ENCODE results near the gene MSL1.

DNA sequence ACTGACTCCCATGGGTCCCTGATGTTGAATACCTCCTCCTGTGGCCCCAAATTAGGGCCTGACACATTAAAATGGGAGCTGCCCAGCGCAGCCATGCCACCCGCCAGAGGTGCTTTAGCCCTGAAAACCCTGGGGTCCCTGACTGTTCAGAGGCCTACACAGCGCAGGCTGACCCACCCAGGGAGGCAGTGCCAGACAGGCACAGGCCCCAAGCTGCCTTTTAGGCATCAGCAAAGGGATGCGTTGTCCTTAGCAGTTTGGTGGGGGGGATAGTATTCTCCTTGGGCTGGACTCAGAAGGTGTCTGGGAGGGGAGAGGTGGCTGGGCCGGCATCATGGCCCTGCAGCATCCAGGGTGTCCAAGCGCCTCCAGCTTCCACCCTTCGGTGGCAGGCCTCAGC is 56.9 kb downstream of the MSL1 start:
- TF ChIP-seq CTCF (IDR thresholded peaks at IDR 0.05; ENCODE audit: insufficient read depth, low read length, poor library complexity, severe bottlenecking) (no peak), EZH2phosphoT487 (conservative IDR thresholded peaks at IDR 0.05; ENCODE audit: low read length) (no peak)

Measured in SU-DHL-6 (cell line).